Glomerular endothelial cell (primary cell): ENCODE results near the gene DNAJC25. TPM values are rescaled to one million over a fixed set of nuclear protein-coding genes. Genes with fewer than 3 reads are reported as not detected.

Source experiments
- DNase-seq: peaks from one replicate; pipeline ENCODE4 v3.0.0-alpha.2; 2011; ENCODE audit warnings: low read depth, low spot score; ENCODE audit errors: extremely low read depth
- total RNA-seq: library from RNA; depleted of rRNA; stranded (reverse); fragments of >200 nt; gene quantifications from 2 replicates; pipeline ENCODE4 v1.2.3, GENCODE V29; 2015

The DNAJC25 gene
- total RNA-seq, 1 donor from 2014 or later, result 8.1 TPM

DNA sequence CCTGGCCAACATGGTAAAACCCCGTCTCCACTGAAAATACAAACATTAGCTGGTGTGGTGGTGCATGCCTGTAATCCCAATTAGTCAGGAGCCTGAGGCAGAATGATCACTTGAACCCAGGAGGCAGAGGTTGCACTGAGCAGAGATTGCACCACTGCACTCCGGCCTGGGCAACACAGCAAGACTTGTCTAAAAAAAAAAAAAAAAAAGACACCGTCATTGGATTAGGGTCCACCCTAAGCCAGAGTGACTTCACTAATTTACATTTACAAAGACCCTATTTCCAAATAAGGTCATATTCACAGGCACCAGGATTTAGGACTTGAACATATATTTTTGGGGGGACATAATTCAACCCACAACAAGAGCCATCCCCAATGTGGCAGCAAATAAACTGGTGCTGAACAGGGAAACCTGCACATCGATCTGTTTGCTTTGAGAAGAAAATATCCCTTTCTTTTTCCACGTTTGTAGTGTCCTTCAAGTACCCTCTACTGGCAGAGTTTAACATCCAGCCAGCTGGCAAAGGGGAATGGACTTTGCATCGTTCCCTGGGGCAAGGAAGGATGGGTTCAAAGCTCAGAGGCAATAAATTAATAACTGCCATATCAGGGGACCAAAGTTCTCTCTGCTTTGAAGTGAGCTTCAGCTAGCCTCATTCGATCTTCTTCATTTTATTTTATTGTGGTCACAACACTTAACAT is 3.7 kb upstream of the DNAJC25 start:
- DNase-seq, result no peak

DNA sequence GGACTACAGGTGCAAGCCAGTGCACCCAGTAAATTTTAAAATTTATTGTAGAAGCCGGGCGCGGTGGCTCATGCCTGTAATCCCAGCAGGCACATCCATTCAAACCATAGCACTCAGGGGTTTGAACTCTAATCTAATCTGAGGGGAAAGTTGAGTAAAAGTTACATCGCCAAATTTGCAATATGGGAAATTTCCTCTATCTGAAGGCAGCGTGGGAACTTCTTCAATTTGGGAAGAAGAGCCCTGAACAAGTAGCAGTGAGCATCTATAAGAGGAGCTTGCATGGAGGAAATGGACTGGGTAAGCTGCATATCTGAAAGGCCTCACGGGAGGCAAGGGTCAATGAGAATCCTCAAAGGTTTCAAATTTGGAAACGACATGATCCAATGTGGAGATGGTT is 2.7 kb upstream of the DNAJC25 start:
- no peak for DNase-seq

DNA sequence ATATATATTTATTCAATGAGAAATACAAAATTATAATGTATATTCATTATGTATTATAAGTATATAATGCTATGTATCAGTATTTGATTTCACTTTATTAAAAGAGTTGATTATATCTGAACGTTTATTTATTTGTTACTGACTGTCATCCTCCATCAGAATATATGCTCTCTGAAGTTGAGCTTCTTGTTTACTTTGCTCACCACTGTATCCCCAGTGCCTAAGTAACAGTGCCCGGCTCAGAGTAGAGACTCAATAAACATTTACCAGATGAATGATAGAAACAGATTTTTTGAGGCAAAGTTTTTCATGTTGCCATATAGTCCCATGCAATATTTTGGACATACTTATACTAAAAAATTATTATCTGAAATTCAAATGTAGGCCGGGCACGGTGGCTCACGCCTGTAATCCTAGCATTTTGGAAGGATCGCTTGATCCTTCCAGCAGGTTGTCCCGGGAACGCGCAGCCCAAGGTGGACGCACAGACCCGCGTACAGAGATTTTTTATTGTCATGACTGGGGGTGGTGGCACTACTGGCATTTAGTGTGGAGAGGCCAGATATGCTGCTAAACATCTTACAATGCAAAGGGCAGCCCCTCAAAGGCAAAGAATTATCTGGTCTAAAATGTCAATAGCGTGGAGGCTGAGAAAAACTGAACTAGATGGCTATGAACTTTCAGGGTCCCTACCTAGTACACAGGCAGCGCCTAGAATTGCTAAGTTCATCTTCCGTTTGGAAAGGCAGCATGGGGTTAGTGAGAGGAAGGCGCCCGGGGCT is 761 bp upstream of the DNAJC25 start:
- no peak for DNase-seq

DNA sequence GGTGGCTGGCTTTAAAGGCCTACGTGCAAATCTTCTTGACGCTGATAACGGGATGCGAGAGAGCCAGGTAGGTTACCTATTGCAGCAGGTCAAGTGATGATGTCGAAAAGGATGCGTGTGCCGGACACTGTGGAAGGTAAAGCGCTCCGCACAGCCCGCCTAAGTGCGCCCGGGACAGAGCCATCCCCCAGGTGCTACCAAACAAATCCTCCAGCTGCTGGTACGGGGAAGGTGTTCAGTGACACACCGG is 245 bp upstream of the DNAJC25 start:
- DNase-seq, result no peak

DNA sequence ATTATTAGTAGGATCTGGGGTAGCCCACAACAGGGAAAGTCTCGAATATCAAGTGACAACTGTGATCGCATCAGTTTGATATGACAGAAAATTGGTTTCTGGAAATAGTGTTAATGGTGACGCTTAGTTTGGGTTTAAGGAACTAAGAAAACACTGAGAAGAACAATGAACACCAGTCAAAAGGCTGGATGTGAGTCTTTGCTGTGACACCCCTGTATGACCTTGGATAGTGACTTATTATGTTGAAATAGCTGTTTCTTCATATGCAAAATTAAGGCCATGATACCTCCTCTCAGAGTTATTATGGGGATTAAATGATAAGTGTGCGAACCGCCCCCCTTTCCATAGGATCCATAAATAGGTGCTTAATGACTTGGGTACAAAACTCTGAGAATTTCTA is 926 bp downstream of the DNAJC25 start:
- no peak for DNase-seq

DNA sequence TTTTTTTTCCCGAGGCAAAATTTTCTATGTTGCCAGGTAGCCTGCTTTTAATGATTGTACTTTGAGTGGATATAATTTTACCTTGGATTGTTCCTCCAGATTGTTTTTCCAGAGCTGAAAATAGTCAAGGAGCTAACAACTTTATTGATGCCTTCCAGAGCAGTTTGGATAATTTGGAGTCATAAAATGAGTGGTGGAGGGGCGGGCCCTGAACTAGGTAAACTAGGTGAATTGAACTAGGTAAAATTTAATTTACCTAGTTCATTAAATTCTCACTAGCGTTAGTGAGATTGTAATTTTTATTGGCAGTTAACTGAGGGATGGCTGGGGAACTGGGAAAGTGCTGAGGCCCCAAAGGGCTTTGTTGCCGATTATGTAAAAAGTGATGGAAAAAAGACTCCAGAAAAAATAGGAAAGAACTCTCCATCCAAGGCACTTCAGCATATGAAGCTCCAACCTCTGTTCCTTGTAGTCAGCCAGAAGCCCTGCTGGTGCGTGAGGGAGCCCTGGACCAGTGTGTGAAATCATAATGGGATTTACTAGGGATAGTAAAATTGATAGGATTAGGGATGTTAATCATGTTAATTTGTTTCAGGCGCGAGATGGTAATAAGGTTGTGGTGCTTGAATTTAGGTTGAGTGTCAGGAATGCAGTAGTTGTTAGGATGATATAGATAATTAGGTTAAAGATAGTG is 1.7 kb downstream of the DNAJC25 start:
- no peak for DNase-seq

DNA sequence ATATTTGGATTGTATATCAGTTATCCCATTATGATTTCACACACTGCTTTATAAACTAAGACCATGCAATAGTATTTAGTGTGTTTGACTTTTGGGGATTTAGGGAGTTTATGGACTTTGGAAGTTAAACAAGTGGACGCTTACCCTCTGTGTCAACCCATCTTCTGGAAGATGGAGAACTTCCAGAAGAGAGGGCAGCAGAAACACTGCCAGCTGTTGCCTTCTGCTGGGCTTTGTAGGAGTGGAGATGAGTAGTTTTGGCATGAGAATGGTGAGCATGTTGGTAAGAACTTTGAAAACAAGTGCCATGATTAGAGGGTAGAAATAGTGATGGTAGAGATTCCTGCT is 2.2 kb downstream of the DNAJC25 start:
- no peak for DNase-seq

DNA sequence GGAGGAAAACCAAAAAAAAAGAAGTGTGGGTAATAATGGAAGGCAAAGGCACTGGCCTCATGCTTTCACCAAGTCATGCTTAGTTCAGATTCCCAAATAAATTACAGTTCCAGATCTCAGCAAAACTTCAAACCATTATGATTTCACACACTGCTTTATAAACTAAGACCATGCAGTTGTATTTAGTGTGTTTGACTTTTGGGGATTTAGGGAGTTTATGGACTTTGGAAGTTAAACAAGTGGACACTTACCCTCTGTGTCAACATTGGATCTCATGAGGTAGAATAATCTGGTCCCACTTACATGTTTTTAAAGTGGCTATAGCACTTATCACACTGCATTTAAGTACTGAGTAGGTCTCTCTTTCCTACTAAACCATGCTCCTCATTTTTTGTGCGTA is 3.7 kb downstream of the DNAJC25 start:
- DNase-seq, result no peak

DNA sequence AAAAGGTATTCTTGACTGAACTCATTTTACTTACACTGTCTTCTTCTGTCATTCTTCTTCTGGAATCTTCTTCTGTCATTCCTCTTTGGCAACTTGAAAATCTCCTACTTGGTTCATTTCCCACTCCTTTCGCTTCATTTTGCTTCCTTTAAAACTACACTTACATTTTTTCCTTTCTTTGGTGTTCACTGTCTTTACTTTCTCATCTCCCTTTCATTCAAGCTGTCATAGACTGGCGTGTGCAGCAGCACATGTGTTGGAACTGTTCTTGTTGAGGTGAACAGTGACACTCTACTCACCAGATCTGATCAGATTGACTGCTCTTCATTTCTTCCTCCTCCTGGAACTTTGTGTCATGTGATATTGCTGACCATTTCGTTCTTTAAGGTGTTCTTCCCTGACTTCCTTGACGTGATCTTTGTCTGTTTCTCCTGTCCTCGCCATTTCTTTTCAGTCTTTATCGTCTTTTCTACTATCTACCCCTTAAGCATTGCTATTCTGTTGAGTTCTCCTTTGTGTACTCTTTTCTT is 6.4 kb downstream of the DNAJC25 start:
- no peak for DNase-seq

DNA sequence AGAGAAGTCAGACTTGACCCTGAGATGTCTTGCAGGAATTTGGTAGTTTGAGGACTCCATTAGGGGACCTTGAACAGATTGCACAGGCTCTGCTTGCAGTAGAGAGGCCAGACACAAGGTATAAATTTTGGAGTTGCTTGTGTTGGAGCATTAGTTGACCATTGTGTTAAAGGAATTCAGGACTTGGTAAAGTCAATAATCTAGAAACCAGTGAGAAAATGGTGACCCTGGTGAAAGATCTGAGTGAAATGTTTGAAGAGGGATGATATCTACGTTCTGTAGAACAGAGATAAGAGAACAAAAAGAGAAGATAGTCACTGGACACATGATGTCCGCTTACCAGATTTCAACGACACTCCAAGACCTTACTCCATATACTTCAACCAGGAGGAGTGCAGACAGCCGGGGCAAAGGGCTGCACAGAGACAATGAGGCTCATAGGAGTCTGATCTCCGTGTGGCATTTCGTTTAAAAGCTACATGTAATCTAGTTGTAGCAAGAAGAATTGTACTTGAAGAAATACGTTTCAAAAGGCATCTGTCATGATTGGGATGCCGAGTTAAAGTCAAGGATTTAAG is 13.2 kb downstream of the DNAJC25 start:
- DNase-seq, result no peak

DNA sequence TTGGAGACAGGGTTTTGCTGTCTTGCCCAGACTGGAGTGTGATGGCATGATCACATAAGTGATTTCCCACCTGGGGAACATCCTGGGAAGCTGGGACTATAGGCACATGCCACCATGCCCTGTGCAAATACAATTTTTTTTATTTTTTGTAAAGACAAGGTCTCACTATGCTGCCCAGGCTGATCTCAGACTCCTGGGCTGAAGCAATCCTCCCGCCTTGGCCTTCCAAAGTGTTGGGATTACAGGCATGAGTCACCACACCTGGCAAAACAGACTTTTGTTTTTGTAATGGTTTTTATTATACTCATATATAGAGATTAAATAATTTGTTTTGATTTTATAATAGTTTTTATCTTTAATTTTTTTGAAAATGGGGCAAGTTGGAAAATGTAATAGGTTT is 14.7 kb downstream of the DNAJC25 start:
- no peak for DNase-seq

DNA sequence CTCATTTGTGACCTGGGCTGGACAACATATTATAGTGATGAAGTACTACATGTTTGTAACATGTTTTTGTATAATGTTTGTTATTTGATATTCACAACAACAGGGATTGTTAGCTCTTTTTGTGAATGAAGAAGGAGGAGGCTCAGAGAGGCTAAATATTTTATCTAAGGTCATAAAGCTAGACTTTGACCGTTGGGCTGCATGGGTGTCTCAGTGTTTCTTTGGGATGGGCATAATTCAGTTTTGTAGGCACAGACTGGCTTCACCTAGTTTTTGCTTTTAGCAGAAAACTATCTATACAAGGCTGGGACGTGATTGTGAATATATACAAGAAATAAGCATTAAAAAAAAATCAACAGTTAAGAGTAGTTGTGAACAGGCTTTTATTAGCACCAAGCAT is 15.3 kb downstream of the DNAJC25 start:
- DNase-seq, result no peak

DNA sequence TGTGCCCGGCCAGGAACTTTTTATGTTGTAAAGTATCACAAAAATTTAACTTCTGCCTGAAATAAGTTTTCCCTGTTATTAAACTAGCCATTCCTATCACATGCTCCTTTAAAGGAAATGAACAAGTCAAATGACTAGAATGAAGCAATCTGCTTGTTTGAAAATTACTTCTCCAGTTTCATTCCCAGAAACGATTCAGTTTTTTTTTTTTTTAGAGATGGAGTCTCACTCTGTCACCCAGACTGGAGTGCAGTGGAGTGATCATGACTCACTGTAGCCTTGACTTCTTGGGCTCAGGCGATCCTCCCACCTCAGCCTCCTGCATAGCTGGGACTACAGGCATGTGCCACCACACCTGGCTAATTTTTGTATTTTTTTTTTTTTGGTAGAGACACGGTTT is 16.9 kb downstream of the DNAJC25 start:
- DNase-seq, result no peak

DNA sequence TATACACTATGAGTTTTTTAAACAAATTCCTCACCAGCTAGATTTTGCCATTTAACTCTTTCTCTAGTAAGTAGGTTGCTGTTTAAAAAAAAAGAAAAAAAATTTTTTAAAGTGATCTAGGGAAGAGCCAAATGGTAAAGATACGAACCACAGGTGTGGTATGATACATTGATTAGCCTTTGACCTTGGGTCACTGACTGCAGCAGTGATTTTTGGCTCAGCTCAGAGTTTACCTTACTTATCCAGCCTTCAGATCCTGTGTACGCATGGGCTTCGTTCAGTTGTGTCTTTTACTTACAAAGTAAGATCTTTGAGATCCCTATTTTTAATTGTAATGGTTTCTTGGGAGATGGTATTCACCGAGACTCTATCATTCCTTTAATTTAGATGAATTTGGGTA is 17.9 kb downstream of the DNAJC25 start:
- no peak for DNase-seq

DNA sequence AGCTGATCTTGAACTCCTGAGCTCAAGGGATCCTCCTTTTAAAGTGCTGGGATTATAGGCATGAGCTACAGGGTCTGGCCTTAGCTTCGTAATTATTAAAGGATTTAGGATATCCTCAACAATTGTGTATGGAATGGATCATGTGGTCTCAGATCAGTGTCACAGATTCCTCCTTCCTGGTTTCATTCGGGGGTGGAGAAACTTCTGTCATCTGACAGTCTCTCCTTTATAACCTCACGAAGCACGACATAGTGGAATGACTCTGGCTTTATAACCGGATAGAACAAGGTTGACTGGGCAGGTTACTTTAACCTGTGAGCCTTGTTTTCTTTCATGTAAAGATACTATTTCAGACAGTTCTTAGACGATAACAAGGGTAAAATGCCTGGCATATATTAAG is 25.9 kb downstream of the DNAJC25 start:
- DNase-seq, result no peak

DNA sequence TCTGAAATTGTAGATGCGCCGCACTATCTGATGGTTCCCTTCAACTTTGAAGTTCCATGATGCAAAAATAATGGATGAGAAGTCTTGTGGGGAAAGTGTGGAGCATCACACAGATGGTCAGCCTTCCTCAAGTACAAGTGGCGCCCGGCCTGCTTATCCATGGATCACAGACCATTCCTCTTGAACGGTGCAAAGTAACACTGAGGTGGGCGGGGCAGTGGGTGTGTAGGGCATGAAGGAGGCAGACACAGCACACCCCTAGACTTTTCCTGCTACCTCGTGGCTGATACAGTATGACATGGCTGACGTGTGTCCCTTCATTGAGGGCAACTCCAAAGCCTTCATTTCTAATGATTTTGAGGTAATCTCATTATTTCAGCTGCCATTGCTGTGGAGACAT is 27.8 kb downstream of the DNAJC25 start:
- DNase-seq, result no peak

DNA sequence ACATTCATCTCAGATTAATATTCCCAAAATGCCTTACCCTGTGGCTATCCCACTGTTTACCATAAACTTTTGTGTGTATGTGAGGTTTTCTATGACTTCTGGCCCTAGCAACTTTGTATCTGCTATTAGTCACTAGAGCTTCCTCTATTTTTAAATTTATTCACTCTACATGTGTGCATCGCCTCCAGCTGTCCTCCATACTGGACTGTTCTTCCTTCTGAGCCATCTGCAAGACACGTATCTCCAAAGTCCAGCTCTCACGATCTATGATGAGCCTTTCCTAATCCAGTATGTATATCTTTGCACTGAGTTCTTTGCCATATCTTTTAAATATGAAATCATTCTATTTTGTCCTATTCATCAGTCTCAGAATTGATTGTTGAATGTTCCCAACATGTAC is 28.6 kb downstream of the DNAJC25 start:
- DNase-seq, result no peak

DNA sequence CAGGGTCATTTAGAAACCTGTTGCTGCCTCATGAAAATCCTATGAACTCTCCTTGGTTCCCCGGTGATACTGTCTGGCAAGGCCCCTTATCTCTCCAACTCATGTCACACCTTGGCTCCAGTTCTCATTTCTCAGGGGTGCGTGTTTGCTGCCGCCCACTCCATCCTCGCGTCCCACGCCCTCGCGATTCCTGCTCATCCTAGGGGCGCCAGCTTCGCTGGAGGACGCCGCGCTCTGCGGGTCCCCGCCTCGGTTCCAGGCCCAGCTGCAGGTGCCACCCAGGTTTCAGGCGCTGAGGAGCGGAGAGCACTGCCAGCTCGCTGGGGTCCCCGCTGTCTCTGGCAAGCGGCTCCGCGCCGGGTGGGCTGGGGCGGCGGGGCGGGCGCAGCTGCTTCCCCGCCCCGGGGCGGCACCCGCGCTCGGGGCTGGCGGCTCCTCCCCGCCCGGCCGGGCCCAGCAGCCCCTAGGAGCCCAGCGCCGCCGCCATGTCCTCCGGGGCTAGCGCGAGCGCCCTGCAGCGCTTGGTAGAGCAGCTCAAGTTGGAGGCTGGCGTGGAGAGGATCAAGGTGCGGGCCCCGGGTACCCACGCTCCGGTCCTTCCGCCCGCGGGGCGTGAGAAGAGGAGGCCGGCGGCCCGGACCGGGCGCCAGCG is 30.1 kb downstream of the DNAJC25 start, which contains the start of gene GNG10:
Gene GNG10, plus strand, starts transcription at position 456 of the 652 bp plus-strand sequence. Its CDS starts 30 bp downstream, at position 486.
- no peak for DNase-seq

DNA sequence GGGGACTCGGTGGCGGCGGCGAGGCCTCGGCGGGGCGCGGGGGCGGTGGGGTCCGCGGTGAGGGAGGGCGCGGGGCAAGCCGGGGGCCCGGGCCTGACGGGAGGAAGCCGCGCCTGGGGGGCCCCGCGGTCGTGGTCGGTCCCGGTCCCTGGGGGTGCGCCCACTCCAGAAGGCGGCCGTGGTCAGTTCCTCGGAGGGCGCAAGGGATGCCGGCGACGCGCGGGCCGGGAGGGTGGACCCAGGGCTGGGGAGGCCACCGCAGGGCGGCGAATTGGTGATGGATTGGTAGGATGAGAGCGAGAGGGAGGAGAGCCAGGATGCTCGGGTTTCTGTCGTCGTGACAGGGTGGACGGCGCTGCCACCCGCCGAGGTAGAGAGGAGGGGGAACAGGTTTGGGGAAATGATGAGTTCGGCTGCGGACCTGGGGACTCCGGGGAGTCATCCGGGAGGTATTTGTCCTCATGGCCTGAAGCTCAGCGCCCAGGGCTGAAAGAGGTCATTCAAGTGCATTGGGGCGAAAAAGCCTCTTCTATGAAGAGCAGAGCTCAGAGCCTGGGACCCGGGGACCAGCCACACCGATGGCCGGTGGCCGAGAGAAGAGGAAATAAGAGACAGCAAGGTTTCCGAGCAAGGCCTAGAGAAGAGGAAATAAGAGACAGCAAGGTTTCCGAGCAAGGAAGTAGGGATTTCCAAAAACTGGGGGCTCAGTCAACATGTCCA is 30.8 kb downstream of the DNAJC25 start:
- DNase-seq, result no peak

DNA sequence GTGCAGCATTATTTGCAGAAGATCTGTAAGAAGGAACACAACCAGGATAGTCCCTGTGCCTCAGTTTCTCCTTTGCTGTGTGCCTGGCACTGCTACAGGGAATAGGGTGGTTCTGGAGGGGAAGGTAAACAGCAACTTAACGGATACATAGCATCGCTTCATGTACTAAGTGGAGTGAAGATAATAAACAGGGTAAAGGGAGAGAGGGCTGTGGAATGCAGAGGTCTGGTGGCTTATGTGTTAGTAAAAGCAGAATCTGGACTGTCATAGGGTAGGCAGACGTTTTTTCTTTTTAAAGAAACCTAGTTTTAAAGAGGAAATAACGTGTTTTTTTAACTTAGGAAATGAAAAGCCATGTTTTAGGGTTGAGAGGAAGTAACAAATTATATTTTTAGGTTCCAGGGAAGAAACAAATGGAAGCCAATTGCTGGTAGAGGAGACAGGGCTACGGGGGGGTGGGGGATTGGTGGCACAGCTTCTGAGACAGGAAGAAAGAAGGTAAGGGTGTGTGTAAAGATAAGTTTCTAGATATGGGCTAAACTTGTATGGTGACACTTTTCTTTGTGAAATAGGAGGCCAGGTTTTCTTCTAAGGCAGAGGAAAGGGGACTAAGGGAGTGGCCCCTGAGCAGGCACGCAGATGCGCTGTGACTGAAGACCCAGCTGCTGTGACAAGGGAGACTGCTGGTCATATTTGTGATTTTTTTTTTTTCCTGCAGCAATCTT is 31.6 kb downstream of the DNAJC25 start:
- DNase-seq, result no peak
